ENCODE results near the gene SGCG. TPM values are rescaled to one million over a fixed set of nuclear protein-coding genes. Genes with fewer than 3 reads are reported as not detected.

SGCG gene
- total RNA-seq, 1 donor from 2014 or later = 4.6 TPM

DNA sequence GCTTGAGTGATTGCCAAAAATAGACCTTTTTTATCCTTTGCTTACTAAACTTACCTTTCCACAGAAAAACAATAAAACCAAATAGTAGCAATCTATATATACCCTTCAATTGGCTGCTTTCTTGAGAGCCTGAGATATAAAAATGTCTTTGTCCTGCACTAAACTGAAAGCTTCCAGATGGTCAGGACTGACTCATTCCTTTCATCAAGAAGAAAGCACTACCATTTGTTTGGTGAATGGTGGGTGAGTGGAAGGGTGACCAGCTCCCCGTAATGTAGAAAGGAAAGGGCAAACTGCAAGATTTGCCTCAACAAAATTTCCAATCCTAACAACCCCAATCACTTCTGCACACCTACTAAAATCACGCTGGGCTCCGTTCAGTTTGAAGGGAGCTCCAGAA is 184.9 kb downstream of the SGCG start:
- Histone ChIP-seq H3K9me3 (no peaks in the 10 kb centered on the region), H3K4me1 (no peaks in the 10 kb centered on the region), H3K4me3 (no peak overlapping the region), H3K27ac (no peak overlapping the region), H3K36me3 (peaks cover 56% of the 10 kb centered on the region), H3K27me3 (no peaks in the 10 kb centered on the region)
- DNase-seq (no peak), ATAC-seq (no peak)
- intact Hi-C loops (cut with DNase I) = no loop called here
- TF ChIP-seq, protein P1, sequence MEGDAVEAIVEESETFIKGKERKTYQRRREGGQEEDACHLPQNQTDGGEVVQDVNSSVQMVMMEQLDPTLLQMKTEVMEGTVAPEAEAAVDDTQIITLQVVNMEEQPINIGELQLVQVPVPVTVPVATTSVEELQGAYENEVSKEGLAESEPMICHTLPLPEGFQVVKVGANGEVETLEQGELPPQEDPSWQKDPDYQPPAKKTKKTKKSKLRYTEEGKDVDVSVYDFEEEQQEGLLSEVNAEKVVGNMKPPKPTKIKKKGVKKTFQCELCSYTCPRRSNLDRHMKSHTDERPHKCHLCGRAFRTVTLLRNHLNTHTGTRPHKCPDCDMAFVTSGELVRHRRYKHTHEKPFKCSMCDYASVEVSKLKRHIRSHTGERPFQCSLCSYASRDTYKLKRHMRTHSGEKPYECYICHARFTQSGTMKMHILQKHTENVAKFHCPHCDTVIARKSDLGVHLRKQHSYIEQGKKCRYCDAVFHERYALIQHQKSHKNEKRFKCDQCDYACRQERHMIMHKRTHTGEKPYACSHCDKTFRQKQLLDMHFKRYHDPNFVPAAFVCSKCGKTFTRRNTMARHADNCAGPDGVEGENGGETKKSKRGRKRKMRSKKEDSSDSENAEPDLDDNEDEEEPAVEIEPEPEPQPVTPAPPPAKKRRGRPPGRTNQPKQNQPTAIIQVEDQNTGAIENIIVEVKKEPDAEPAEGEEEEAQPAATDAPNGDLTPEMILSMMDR (IDR thresholded peaks at IDR 0.05) = no peak

DNA sequence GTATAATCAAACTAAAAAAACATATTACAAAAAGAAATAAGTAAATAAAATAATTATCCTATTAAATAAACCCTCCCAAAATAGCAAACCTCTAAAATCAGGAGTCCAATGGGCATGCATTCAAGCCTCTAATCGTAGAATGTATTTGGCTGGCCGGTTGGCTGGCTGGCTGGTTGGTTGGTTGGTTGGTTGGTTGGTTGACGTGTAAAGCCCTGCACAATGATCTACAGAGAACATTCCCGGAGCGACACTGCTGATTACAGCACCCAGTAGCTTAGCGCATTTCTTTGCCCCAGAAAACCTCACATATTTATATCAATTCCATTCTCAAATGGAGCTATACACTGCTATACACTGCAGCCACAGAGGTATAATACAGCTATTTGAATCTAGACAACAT is 187.1 kb downstream of the SGCG start:
- Histone ChIP-seq H3K4me1 (no peaks in the 10 kb centered on the region), H3K27me3 (no peaks in the 10 kb centered on the region), H3K4me3 (no peak overlapping the region), H3K36me3 (peaks cover 55% of the 10 kb centered on the region), H3K27ac (no peak overlapping the region), H3K9me3 (no peaks in the 10 kb centered on the region)
- TF ChIP-seq, protein P1 (IDR thresholded peaks at IDR 0.05) = no peak
- DNase-seq = no peak
- no peak for ATAC-seq
- intact Hi-C loops (cut with DNase I) = no loop called here

DNA sequence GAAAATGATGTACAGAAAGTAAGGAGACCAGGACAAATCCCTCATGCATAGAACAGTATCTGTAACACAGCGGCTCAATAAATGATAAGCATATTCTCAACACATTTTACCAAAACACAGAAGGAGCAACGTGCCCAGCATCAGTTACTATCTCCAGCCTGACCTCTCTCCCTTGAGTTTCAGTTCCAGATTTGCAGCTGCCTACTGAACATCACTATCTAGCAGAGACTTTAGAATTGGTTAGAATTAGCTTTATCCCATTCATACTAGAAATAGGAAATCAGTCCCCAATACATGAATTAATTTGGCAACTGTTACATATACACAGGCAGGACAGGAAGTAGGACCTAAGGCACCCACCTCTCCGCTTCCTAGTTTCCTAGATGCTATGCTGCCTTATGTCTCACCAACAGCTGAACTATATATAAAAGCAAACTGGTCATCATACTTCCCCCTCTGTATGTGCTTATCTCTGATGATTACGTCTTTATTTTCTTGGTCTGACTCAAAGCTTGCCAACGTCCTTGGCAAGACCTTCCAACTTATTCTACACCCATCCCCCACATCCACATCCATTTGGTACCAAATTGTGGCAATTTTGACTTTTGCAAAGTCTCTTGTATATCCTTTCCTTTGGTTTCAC is 191.6 kb downstream of the SGCG start:
- Histone ChIP-seq H3K4me3 (no peak overlapping the region), H3K27ac (no peak overlapping the region), H3K27me3 (no peaks in the 10 kb centered on the region), H3K4me1 (peaks cover 3% of the 10 kb centered on the region), H3K36me3 (peaks cover 14% of the 10 kb centered on the region), H3K9me3 (no peaks in the 10 kb centered on the region)
- ATAC-seq = no peak
- TF ChIP-seq, protein P1 (IDR thresholded peaks at IDR 0.05) = no peak
- intact Hi-C loops (cut with DNase I) = no loop called here
- no peak for DNase-seq
